Left hindlimb (tissue), 1 donor: Measurements from ENCODE around the gene GPR34.
"Not testable (repeated sequence)": the region's sequence is repeated elsewhere in the genome, so short reads cannot be mapped to it uniquely, and the experiment has no call there.

Experiments used
- DNase-seq: peaks from one replicate; pipeline ENCODE4 v3.0.0-alpha.2; 2018

Gene GPR34

GRCh38 chrX:41688835-41689234, at the start of gene GPR34:
TSS of gene GPR34 (plus strand) at chrX:41688973. CDS start at chrX:41695634, 6,661 bp downstream.
- DNase-seq: no peak

DNA sequence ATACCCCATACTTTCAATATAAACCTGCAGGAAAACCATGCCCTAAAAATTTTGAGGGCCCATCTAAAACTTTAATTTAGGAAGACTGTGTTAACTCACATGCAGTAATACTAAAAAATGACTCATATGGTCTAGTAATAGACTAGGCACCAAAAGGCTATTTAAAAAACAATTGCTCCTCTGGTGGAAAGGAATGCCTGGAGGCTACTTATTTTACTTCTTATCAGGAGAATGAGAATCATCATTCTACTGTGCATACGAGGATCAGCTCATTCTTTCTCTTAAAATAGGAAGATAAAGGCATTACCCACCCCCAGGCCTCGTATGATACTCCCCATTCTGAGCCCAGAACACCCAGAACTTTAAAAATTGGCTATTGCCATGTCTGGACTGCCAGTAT, 42.6 kb upstream of the GPR34 start:
- not testable (repeated sequence) for DNase-seq

- DNase-seq: no peak
These were observed 35.6 kb upstream of the GPR34 start for GRCh38 chrX:41653125-41653524.

DNA sequence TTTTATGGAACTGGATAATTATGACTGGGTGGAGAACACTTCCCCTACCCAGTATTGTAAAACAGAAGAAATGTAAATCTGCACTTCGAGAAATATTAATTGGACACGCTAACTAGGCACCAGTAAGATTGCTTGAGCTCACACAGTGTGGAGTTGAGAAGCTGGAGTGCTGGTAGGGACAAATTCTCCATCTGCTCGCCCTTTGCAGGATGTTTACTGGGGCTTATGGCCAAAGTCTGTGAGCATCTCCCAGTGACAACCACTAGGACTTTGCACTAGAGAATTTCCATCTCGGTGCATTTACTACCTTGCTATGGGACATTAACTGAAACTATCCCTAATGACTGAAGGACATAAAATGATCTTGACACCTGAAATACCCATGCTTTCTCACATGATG, 33.7 kb upstream of the GPR34 start:
- no peak for DNase-seq

GRCh38 chrX:41655631-41656030, 33.1 kb upstream of the GPR34 start:
- no peak for DNase-seq

DNA sequence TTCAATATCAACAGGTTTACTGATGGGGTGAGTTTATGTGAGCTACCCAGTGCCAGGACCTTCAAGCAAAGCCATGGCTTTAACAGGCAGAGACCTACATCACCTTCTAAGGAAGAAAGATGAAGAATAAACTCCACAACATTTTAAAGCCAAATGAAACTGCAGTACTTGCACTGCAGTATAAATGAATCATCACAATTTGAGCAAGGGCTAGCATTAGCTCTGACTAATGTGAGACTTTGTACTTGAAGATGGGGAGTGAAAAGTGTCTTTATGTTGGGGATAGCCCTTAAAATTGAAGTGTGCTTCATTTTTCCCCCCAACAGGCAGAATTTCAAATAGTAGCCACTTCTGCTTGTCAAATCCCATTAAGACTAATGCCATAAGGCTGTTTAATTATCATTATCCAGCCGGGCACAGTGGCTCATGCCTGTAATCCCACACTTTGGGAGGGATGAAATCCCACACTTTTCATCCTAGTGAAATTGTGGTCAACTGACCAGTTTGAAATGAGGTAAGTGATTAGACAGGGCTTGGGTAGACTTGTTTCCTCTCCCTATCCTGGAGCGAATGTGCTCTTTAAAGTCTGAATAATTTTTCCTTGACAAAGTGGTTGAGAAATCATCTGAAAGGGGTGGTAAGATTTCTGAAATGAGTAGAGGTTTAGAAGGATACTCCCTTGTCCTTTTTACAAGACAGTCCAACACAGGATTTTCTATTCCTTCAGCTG, 27.2 kb upstream of the GPR34 start:
- no peak for DNase-seq

DNA sequence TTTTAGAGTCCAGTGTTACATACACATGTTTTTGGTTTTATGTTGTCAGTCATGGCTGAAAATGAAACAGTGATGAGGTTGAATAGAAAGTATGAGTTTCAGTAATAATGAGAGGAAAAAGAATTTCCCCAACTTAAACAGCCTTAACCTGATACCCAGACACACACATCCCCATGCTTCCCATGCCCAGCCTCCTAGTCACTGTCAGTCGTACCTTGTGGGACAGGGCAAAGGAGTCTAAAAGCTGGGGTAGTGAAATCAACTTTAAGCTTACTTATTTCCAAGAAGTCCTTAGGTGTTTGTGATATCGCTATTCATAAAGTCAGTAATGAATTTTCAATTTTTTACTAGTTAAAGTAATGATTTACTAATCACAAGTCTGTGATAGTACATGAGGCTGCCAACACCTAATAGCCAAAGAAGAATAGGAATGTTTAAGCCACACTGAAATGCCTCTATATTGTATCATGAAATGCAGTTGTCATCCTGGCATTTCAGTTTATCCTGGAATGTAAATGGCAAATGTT, 24.3 kb upstream of the GPR34 start:
- no peak for DNase-seq

DNA sequence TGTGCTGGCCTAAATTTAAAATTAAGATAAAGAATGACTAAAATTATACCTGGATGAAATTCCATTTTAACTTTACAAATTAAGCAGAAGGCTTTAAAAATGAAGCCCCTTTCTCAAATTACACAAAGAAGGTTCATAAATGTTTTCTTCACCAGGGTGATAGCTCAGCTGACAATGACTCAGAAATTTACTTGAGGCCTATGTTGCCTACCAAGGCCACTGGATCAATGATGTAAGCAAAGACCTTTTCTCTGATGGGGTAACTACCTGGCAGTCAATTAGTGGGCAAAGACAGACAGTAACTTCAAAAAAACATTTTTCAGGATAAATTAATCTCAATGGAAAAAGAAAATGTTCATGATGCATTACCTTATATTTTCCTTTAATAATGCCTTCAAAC, 23.9 kb upstream of the GPR34 start:
- DNase-seq: no peak

DNA sequence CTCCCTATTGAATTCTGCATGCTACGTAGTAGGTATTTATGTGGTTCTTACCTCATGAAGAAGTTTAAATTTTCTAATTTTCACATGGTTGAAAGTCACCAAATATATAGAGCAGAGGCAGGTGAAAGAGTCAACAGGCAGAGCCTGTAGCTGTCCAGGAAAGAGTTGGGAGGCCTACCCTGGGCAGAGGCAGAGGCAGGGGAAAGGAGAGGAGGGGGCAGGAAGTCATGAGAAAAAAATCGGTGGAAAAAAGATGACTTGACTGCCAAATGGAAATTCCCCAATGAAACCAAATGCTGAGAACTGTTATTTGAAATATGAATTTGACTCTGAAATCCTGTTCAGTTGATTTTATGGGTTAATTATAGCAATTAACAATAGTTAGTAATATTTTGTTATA, 23.1 kb upstream of the GPR34 start:
- no peak for DNase-seq

- DNase-seq: no peak
These were observed 22.5 kb upstream of the GPR34 start for GRCh38 chrX:41666251-41666650.

- DNase-seq: no peak
These were observed 21.1 kb upstream of the GPR34 start for GRCh38 chrX:41667631-41668030.

DNA sequence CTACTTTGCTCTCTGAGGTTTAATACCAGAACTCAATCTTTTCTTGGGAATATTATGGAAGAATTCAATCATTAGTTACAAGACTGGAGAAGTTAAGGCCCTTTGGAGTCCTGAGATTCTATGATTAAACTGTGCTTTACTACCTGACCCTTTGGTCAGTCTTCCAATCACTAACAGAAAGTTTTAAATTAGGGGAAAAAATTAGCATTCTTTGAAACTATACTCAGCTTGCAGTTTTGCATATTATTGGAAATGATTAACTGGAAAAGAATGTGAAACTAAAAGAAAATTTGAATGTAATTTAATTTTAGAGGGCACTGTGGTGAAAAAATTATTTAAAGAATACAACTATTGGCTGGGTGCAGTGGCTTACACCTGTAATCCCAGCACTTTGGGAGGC, 18.7 kb upstream of the GPR34 start:
- no peak for DNase-seq

- DNase-seq: no peak
These were observed 17.7 kb upstream of the GPR34 start for GRCh38 chrX:41671082-41671481.

GRCh38 chrX:41672643-41673042, 16.1 kb upstream of the GPR34 start:
- no peak for DNase-seq

- not testable (repeated sequence) for DNase-seq
These were observed 12.4 kb upstream of the GPR34 start for GRCh38 chrX:41676361-41676760.

GRCh38 chrX:41677183-41678060, 11.4 kb upstream of the GPR34 start:
- DNase-seq: no peak

DNA sequence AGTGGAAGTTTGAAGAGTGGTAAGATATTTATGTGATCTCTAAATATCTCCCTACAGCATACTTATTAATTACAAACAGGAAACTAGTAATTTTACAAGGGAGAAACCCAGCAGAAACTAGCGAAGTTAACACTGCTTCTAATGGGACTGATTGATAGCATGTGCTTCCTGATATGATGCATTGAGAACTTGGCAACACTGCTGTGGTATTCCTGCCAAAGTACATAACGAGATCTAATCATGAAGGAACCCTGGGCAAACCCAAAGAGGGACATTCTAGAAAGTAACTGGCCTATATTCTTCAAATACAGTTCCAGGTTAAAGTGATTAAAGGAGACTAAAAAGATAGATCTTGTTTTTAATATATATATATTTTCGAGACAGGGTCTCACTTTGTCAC, 4.6 kb upstream of the GPR34 start:
- DNase-seq: no peak

DNA sequence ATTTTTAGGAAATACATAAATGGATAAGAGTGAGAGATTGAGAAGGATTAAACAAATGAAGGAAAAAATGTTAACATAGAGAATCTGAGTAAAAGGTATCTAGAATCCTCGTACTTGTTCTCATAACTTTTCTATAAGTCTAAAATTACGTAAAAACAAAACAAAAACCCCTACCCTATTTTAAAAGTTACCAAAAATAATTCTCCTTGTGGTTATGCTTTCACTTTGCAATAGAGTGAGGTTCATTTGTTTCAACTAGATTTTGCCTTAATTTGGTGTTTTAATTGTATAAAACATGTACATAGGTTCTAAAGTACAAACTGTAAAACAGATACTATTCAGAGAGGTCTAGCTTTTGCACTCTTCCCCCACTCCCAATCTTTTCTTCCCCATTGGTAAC, 3.8 kb upstream of the GPR34 start:
- no peak for DNase-seq

- DNase-seq: no peak
These were observed 2.0 kb upstream of the GPR34 start for GRCh38 chrX:41686788-41687187.

GRCh38 chrX:41688156-41688555, 617 bp upstream of the GPR34 start:
- no peak for DNase-seq

DNA sequence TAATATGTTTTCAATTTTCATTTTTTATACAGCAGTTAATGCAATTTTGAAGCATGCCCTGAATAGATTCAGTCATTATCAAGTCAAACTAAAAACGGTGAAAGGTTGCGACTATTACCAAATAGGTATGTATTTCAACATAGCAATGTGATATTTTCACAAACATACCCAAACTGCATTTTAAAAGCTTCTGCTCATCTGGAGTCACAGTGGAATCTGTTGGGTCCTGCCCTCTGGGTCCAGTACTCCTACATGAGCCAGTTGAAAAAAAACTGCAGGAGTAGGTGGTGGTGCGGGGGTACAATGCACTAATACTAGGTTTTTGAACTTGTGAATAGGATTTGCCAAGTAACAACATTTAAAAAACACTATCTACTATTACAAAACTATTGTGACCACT, 938 bp downstream of the GPR34 start:
- DNase-seq: no peak

DNA sequence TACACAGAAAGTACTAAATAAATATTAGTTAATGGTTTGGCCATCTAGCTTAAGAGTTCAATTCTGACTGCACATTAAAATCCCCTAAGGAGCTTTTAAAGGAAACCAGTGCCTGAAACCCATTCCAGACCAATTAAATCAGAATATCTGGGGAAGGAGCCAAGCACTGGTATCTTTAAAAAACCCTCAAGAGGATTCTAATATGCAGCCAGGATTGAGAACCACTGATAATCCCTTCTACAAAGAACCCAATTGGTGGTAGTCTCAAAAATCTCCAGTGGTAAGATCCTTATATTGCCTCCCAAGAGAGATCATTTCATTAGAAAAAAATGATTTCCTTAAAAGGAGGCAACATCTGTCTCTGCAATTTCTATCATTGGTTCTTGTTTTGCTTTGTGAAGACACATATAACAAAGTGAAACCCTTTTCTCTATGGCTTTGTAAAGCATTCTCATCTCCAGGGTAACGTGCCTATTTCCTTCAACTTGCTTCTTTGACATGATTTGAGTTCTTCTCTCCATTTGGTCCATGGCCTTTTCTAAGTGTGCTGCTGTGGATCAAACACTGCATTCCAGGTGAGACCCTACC, 3.5 kb downstream of the GPR34 start:
- no peak for DNase-seq

DNA sequence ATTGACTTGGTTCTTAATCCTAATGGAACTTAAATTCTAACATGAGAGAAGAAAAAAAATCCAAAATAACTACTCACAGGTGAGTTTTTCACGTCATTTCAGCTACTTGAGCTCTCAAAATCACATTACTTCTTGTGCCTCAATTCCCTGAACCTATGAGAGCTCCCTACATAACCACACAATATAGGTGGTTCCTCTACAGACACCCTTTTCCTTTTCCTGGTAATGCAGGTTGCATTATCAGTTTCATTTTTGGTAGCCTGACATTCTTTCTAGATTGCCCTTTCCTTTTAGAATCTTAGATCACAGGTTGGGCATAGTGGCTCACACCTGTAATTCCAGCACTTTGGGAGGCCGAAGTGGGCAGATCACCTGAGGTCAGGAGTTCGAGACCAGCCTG, 4.3 kb downstream of the GPR34 start:
- no peak for DNase-seq

DNA sequence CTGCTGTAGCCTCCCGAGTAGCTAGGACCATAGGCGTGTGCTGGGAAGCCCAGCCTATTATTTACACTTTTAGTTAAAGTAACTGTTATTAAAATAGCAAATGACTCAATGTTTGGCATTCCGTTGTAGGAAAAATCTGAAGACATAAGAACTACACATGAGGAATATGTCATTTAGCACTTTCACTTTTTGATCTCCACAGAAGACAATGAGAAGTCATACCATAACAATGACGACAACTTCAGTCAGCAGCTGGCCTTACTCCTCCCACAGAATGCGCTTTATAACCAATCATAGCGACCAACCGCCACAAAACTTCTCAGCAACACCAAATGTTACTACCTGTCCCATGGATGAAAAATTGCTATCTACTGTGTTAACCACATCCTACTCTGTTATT, 6.7 kb downstream of the GPR34 start:
- DNase-seq: no peak
